HG03135 (cell line): ENCODE measurements around the gene TMEM63C.

Source experiments
- ATAC-seq: cut with Tn5 transposase; IDR thresholded peaks from one replicate; pipeline ENCODE4 v1.9.1; 2021; ENCODE audit warnings: mild to moderate bottlenecking, moderate library complexity; ENCODE audit not compliant: unreplicated experiment

The TMEM63C gene

DNA sequence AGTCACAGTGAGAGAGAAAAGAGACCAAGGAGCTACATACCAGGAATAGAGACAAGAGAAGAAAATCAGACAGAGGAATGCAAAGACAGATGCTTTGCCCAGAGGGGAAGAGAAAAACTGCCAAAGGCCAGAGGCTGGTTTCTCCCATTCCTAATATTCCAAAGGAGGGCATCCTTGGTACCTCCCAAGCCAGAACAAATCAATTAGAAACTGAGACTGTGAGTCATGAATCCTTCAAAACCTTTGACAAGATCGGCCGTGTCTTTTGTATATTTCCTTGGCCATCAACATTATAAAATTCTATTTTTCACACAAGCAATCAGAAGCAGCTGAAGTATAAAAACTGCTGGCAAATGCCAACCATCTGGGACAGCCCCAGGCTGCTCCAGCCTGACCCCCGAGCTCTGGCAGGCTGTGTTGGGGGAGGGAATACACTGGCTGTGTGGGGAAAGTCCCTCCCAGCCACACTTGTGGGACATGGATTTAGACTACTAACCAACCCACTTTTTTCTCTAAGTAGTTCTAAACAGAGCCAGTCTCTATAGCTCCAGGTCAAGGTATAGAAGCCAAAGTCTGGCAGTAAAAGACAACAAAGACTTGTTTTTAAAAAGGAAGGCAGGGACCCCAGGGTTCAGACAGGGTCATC lies 125.4 kb downstream of the TMEM63C start:
- no peak for ATAC-seq
